ENCODE data around the gene RAPGEF6.
"Not testable (repeated sequence)": the region's sequence is repeated elsewhere in the genome, so short reads cannot be mapped to it uniquely, and the experiment has no call there.

RAPGEF6 gene

GRCh38 chr5:131382407-131383395 is 252.3 kb downstream of the RAPGEF6 start:
- peak overlapping the region; percentile 18 for H3K4me3 ChIP-seq (ENCODE audit: low read depth, low read length)
- DNase-seq (ENCODE audit: low read depth): peak; percentile 91
- TF ChIP-seq CTCF (IDR thresholded peaks at IDR 0.05; ENCODE audit: insufficient read depth, low read depth, low read length, missing control alignments): peak; percentile 74

- H3K4me3 ChIP-seq (ENCODE audit: low read depth, low read length): peak overlapping the region; percentile 3
- DNase-seq (ENCODE audit: low read depth): peak; percentile 91
- TF ChIP-seq CTCF (IDR thresholded peaks at IDR 0.05; ENCODE audit: insufficient read depth, low read depth, low read length, missing control alignments): no peak
Measured at GRCh38 chr5:131381777-131382176, 253.3 kb downstream of the RAPGEF6 start.

- peak; percentile 27 for DNase-seq (ENCODE audit: low read depth)
- TF ChIP-seq CTCF (IDR thresholded peaks at IDR 0.05; ENCODE audit: insufficient read depth, low read depth, low read length, missing control alignments): no peak
- H3K4me3 ChIP-seq (ENCODE audit: low read depth, low read length): peak overlapping the region; percentile 10; the same call in 1 of the 2 replicates
Measured at GRCh38 chr5:131381021-131381420, 254.0 kb downstream of the RAPGEF6 start.

GRCh38 chr5:131380238-131380637 is 254.8 kb downstream of the RAPGEF6 start:
- not testable (repeated sequence) for DNase-seq (ENCODE audit: low read depth)
- H3K4me3 ChIP-seq (ENCODE audit: low read depth, low read length): peak overlapping the region; percentile 6

- DNase-seq (ENCODE audit: low read depth): peak; percentile 86
- H3K4me3 ChIP-seq (ENCODE audit: low read depth, low read length): peak overlapping the region; percentile 32; the same call in 1 of the 2 replicates
Measured at GRCh38 chr5:131379723-131380122, 255.3 kb downstream of the RAPGEF6 start.

GRCh38 chr5:131378721-131379541 is 256.1 kb downstream of the RAPGEF6 start:
- DNase-seq (ENCODE audit: low read depth): peak; percentile 73
- H3K4me3 ChIP-seq (ENCODE audit: low read depth, low read length): peak overlapping the region; percentile 32; the same call in 1 of the 2 replicates
- no peak for TF ChIP-seq CTCF (IDR thresholded peaks at IDR 0.05; ENCODE audit: insufficient read depth, low read depth, low read length, missing control alignments)

More at GRCh38 chr5:131379723-131380122, 255.3 kb downstream of the RAPGEF6 start:
- TF ChIP-seq CTCF (IDR thresholded peaks at IDR 0.05; ENCODE audit: insufficient read depth, low read depth, low read length, missing control alignments): no peak
